Activated CD4-positive, alpha-beta memory T cell treated with anti-CD3 and anti-CD28 coated beads for 36 hours (primary cell): ENCODE results near the gene PPP1R1C. TPM values are rescaled to one million over a fixed set of nuclear protein-coding genes. Genes with fewer than 3 reads are reported as not detected.

Experiments
- CTCF ChIA-PET: fragments of 350-600 bp; sonication (Branson Sonifier 250); formaldehyde crosslinking; loops from one replicate; lab custom pipeline; 2021; ENCODE audit warnings: antibody characterized with exemption, inconsistent platforms; lab: Charles Lee
- POLR2A ChIA-PET: fragments of 350-600 bp; sonication (Branson Sonifier 250); formaldehyde crosslinking; loops from one replicate; lab custom pipeline; 2021; ENCODE audit warnings: antibody characterized with exemption; lab: Charles Lee
- DNase-seq: peaks from one replicate; pipeline ENCODE4 v3.0.0-alpha.2; 2020
- H3K27ac Mint-ChIP-seq: one replicate; pipeline ENCODE4 v1.8.0; 2021; ENCODE audit warnings: mixed read lengths
- H3K27me3 Mint-ChIP-seq: one replicate; pipeline ENCODE4 v1.8.0; 2021; ENCODE audit warnings: mixed read lengths
- H3K36me3 Mint-ChIP-seq: one replicate; pipeline ENCODE4 v1.8.0; 2021; ENCODE audit warnings: mixed read lengths
- H3K4me1 Mint-ChIP-seq: one replicate; pipeline ENCODE4 v1.8.0; 2021; ENCODE audit warnings: low read depth, mixed read lengths
- H3K4me3 Mint-ChIP-seq: one replicate; pipeline ENCODE4 v1.8.0; 2021; ENCODE audit warnings: mild to moderate bottlenecking, mixed read lengths
- H3K9me3 Mint-ChIP-seq: one replicate; pipeline ENCODE4 v1.8.0; 2021; ENCODE audit warnings: mixed read lengths
- intact Hi-C: fragments of 100-400 bp; cut with micrococcal nuclease; formaldehyde crosslinking; loops from one replicate; pipeline ENCODE4 v1.15.1; 2023
- total RNA-seq, 2 experiments: library from RNA; stranded (reverse); gene quantifications; one replicate each; pipeline ENCODE4 v1.2.3, GENCODE V29; 2021

The PPP1R1C gene
- total RNA-seq, result not detected

- Mint-ChIP-seq H3K9me3 (no peaks in the 10 kb centered on the region), H3K4me1 (no peaks in the 10 kb centered on the region), H3K36me3 (no peaks in the 10 kb centered on the region), H3K4me3 (no peak within 1 kb of the TSS), H3K27ac (no peak within 1 kb of the TSS), H3K27me3 (no peaks in the 10 kb centered on the region)
- intact Hi-C loops, result no loop called here
- CTCF ChIA-PET, result no interaction called here
- POLR2A ChIA-PET, result no interaction called here
- no peak for DNase-seq
Observed at GRCh38 chr2:181985632-181986205, at the start of gene PPP1R1C. PPP1R1C (plus strand) TSS chr2:181985853; CDS start chr2:181986111, 258 bp downstream.

GRCh38 chr2:181937473-181937872, 48.2 kb upstream of the PPP1R1C start:
- CTCF ChIA-PET, result interaction anchor here (0.6 to 1.1 kb wide), 2 partner anchors 16 to 43 kb away, joined by 3 read pairs; no protein-coding TSS in a partner anchor
- Mint-ChIP-seq H3K9me3 (no peaks in the 10 kb centered on the region), H3K27ac (no peak overlapping the region)

GRCh38 chr2:181943411-181944124, 42.1 kb upstream of the PPP1R1C start:
- CTCF ChIA-PET, result no interaction called here
- H3K4me3 Mint-ChIP-seq, result no peak overlapping the region
- POLR2A ChIA-PET, result no interaction called here
- H3K9me3 Mint-ChIP-seq, result no peaks in the 10 kb centered on the region
- H3K36me3 Mint-ChIP-seq, result no peaks in the 10 kb centered on the region
- no peak overlapping the region for H3K27ac Mint-ChIP-seq
- H3K27me3 Mint-ChIP-seq, result peaks cover 29% of the 10 kb centered on the region
- peaks cover 4% of the 10 kb centered on the region for H3K4me1 Mint-ChIP-seq
- intact Hi-C loops, result no loop called here
- DNase-seq, result no peak

More at GRCh38 chr2:181937473-181937872, 48.2 kb upstream of the PPP1R1C start:
- no peaks in the 10 kb centered on the region for H3K36me3 Mint-ChIP-seq
- DNase-seq, result no peak
- intact Hi-C loops, result no loop called here
- no peaks in the 10 kb centered on the region for H3K4me1 Mint-ChIP-seq
- POLR2A ChIA-PET, result no interaction called here
- H3K4me3 Mint-ChIP-seq, result no peak overlapping the region
- H3K27me3 Mint-ChIP-seq, result peaks cover 13% of the 10 kb centered on the region

GRCh38 chr2:181944164-181944913, 41.3 kb upstream of the PPP1R1C start:
- H3K9me3 Mint-ChIP-seq, result no peaks in the 10 kb centered on the region
- no peak overlapping the region for H3K27ac Mint-ChIP-seq
- peaks cover 4% of the 10 kb centered on the region for H3K4me1 Mint-ChIP-seq
- H3K27me3 Mint-ChIP-seq, result peaks cover 31% of the 10 kb centered on the region
- intact Hi-C loops, result no loop called here
- no peak overlapping the region for H3K4me3 Mint-ChIP-seq
- ChIA-PET CTCF (no interaction called here), POLR2A (no interaction called here)
- DNase-seq, result no peak
- no peaks in the 10 kb centered on the region for H3K36me3 Mint-ChIP-seq

- Mint-ChIP-seq H3K27me3 (peaks cover 32% of the 10 kb centered on the region), H3K4me3 (no peak overlapping the region), H3K4me1 (peaks cover 4% of the 10 kb centered on the region), H3K27ac (no peak overlapping the region), H3K9me3 (no peaks in the 10 kb centered on the region), H3K36me3 (no peaks in the 10 kb centered on the region)
- no peak for DNase-seq
- CTCF ChIA-PET, result interaction anchor here (1.3 kb wide), 1 partner anchor 10 kb away, joined by 3 read pairs; no protein-coding TSS in a partner anchor
- POLR2A ChIA-PET, result no interaction called here
- intact Hi-C loops, result no loop called here
Observed at GRCh38 chr2:181944914-181945291, 40.8 kb upstream of the PPP1R1C start.

GRCh38 chr2:181946444-181947127, 39.1 kb upstream of the PPP1R1C start:
- H3K4me3 Mint-ChIP-seq, result no peak overlapping the region
- H3K27ac Mint-ChIP-seq, result no peak overlapping the region
- H3K27me3 Mint-ChIP-seq, result peaks cover 36% of the 10 kb centered on the region
- ChIA-PET POLR2A (no interaction called here), CTCF (interaction anchor here (1.3 kb wide), 1 partner anchor 9 kb away, joined by 3 read pairs; no protein-coding TSS in a partner anchor)
- H3K36me3 Mint-ChIP-seq, result no peaks in the 10 kb centered on the region
- no peaks in the 10 kb centered on the region for H3K9me3 Mint-ChIP-seq
- intact Hi-C loops, result loop anchor here (2.0 kb wide), 1 partner anchor 156 kb away; no protein-coding TSS in a partner anchor
- no peak for DNase-seq
- H3K4me1 Mint-ChIP-seq, result peaks cover 4% of the 10 kb centered on the region

- Mint-ChIP-seq H3K9me3 (no peaks in the 10 kb centered on the region), H3K36me3 (no peaks in the 10 kb centered on the region), H3K27ac (no peak overlapping the region), H3K4me1 (peaks cover 4% of the 10 kb centered on the region), H3K4me3 (no peak overlapping the region), H3K27me3 (peaks cover 34% of the 10 kb centered on the region)
- ChIA-PET CTCF (no interaction called here), POLR2A (no interaction called here)
- intact Hi-C loops, result loop anchor here (2.0 kb wide), 1 partner anchor 156 kb away; no protein-coding TSS in a partner anchor
- no peak for DNase-seq
Observed at GRCh38 chr2:181947273-181947672, 38.4 kb upstream of the PPP1R1C start.

GRCh38 chr2:181948227-181948626, 37.4 kb upstream of the PPP1R1C start:
- intact Hi-C loops, result no loop called here
- POLR2A ChIA-PET, result no interaction called here
- Mint-ChIP-seq H3K36me3 (no peaks in the 10 kb centered on the region), H3K4me1 (peaks cover 4% of the 10 kb centered on the region), H3K27ac (no peak overlapping the region), H3K4me3 (no peak overlapping the region), H3K27me3 (peaks cover 29% of the 10 kb centered on the region), H3K9me3 (no peaks in the 10 kb centered on the region)
- DNase-seq, result no peak
- CTCF ChIA-PET, result interaction anchor here (0.7 kb wide), 1 partner anchor 107 kb away, joined by 4 read pairs; no protein-coding TSS in a partner anchor

- no peak overlapping the region for H3K27ac Mint-ChIP-seq
- H3K4me3 Mint-ChIP-seq, result no peak overlapping the region
- ChIA-PET CTCF (no interaction called here), POLR2A (no interaction called here)
- no peak for DNase-seq
- peaks cover 9% of the 10 kb centered on the region for H3K4me1 Mint-ChIP-seq
- H3K36me3 Mint-ChIP-seq, result no peaks in the 10 kb centered on the region
- intact Hi-C loops, result no loop called here
- no peaks in the 10 kb centered on the region for H3K9me3 Mint-ChIP-seq
- H3K27me3 Mint-ChIP-seq, result peaks cover 32% of the 10 kb centered on the region
Observed at GRCh38 chr2:181949047-181949446, 36.6 kb upstream of the PPP1R1C start.

GRCh38 chr2:181952404-181953226, 33.0 kb upstream of the PPP1R1C start:
- Mint-ChIP-seq H3K27ac (no peak overlapping the region), H3K4me1 (peaks cover 5% of the 10 kb centered on the region), H3K36me3 (no peaks in the 10 kb centered on the region), H3K4me3 (no peak overlapping the region), H3K27me3 (peaks cover 29% of the 10 kb centered on the region), H3K9me3 (no peaks in the 10 kb centered on the region)
- intact Hi-C loops, result loop anchor here (5.0 kb wide), 3 partner anchors 60 to 875 kb away; partner anchors contain the start of gene ITPRID2
- CTCF ChIA-PET, result interaction anchor here (1.5 kb wide), 2 partner anchors 10 to 212 kb away, joined by 4 to 12 read pairs; no protein-coding TSS in a partner anchor
- no peak for DNase-seq
- POLR2A ChIA-PET, result no interaction called here
